Spleen (tissue), 11 donors: Measurements from ENCODE around the gene PARP1. TPM values are rescaled to one million over a fixed set of nuclear protein-coding genes. Genes with fewer than 3 reads are reported as not detected.
"Not testable (repeated sequence)": the region's sequence is repeated elsewhere in the genome, so short reads cannot be mapped to it uniquely, and the experiment has no call there.

Source experiments
- DNase-seq: peaks from one replicate; pipeline ENCODE4 v3.0.0-alpha.2; 2020
- H3K27ac ChIP-seq, 8 donors: fragments of 200-600 bp; sonication (generic) in 7 of 8; 1 replicate in 4 of 8; 2 replicates in 4 of 8; pipeline versions ENCODE4 v1.5.0 to v1.8.0; 2016 to 2021; ENCODE audit warnings: inconsistent platforms in 4 of 8, mild to moderate bottlenecking in 4 of 8, moderate library complexity in 1 of 8
- H3K27me3 ChIP-seq, 7 donors: fragments of 200-600 bp; sonication (generic) in 6 of 7; replicated peaks in 1 of 7; 1 replicate in 4 of 7; 2 replicates in 3 of 7; pipeline versions ENCODE4 v1.5.0 to v1.8.0; 2016 to 2021; ENCODE audit warnings: inconsistent platforms in 3 of 7, mild to moderate bottlenecking in 1 of 7
- H3K36me3 ChIP-seq, 6 donors: fragments of 200-600 bp; sonication (generic) in 5 of 6; 1 replicate in 4 of 6; 2 replicates in 2 of 6; pipeline versions ENCODE4 v1.5.0 to v1.8.0; 2016 to 2021; ENCODE audit warnings: inconsistent platforms in 2 of 6
- H3K4me1 ChIP-seq, 6 donors: fragments of 200-600 bp; sonication (generic) in 5 of 6; 1 replicate in 3 of 6; 2 replicates in 3 of 6; pipeline versions ENCODE4 v1.5.0 to v1.8.0; 2016 to 2021; ENCODE audit warnings: inconsistent platforms in 3 of 6
- H3K4me3 ChIP-seq, 8 donors: fragments of 200-600 bp; sonication (generic) in 7 of 8; 1 replicate in 4 of 8; 2 replicates in 4 of 8; pipeline versions ENCODE4 v1.5.0 to v1.8.0; 2016 to 2021; ENCODE audit warnings: inconsistent platforms in 4 of 8, mild to moderate bottlenecking in 4 of 8, moderate library complexity in 2 of 8
- H3K9me3 ChIP-seq, 8 donors: fragments of 200-600 bp; sonication (generic) in 7 of 8; 1 replicate in 4 of 8; 2 replicates in 4 of 8; pipeline versions ENCODE4 v1.5.0 to v1.8.0; 2016 to 2021; ENCODE audit warnings: inconsistent platforms in 4 of 8
- POLR2A ChIP-seq, 3 donors: fragments of 450-650 bp; IDR thresholded peaks; one replicate each; pipeline ENCODE4 v1.5.1; 2017; ENCODE audit warnings: antibody characterized with exemption in 3 of 3, mild to moderate bottlenecking in 1 of 3
- POLR2AphosphoS5 ChIP-seq, 3 donors: sonication (generic); formaldehyde crosslinking; IDR thresholded peaks; one replicate each; pipeline ENCODE4 v1.5.1; 2017; ENCODE audit warnings: antibody characterized with exemption in 3 of 3
- WGBS, 5 donors: extraction: QIAGEN DNeasy Blood & Tissue Kit in 3 of 5; methylation state at CpG; one replicate each; pipeline versions ENCODE4 v1.1.5 to v1.1.7; 2013 to 2018; 5-methylcytosine and 5-hydroxymethylcytosine counted together
- intact Hi-C: fragments of 100-400 bp; cut with DNase I; formaldehyde crosslinking; loops from one replicate; pipeline ENCODE4 v1.15.0; 2023; ENCODE audit warnings: low total_unique reads
- polyA plus RNA-seq, 3 donors: library from polyadenylated mRNA; stranded (reverse); fragments of 200-250 nt; gene quantifications; one replicate each; pipeline ENCODE4 v1.2.1, GENCODE V29; 2013
- total RNA-seq, 7 donors: library from RNA; depleted of rRNA in 3 of 7; stranded (reverse); fragments of >200 nt in 3 of 7; fragmentation: NEBNext Ultra II Directional in 4 of 7; extraction: Animal tissue kit (Norgen Biotek cat#: 25700) in 4 of 7; gene quantifications; one replicate each; pipeline versions ENCODE4 v1.1.0 to v1.2.1, GENCODE V29; 2016 to 2021
- TF ChIP-seq, protein P1 (sequence below), 11 experiments: fragments of 200-600 bp in 7 of 11; fragments of 450-650 bp in 4 of 11; sonication (generic) in 4 of 11; IDR thresholded peaks in 8 of 11; conservative IDR thresholded peaks in 3 of 11; 1 replicate in 7 of 11; 2 replicates in 4 of 11; pipeline versions ENCODE4 v1.4.0 to v1.8.0; 2016 to 2021; ENCODE audit warnings: antibody characterized with exemption in 11 of 11, inconsistent platforms in 4 of 11, mild to moderate bottlenecking in 1 of 11
- donor health status: healthy with polysubstance abuse.
- donor health status: DM: no; HTN: no; CAD: no; lungs with moderate emphysema.
- donor health status: DM: no; HTN: no; CAD: no.
- donor health status: Bipolar disorder and iron deficiency.
- donor health status: healthy.
- donor health status: DM: no; HTN: no; CAD: no.
- donor health status: DM: yes; HTN: yes; CAD: no.

PARP1 gene
- total and polyA plus RNA-seq, 10 donors: 39.2 to 213 (median 125) TPM

DNA sequence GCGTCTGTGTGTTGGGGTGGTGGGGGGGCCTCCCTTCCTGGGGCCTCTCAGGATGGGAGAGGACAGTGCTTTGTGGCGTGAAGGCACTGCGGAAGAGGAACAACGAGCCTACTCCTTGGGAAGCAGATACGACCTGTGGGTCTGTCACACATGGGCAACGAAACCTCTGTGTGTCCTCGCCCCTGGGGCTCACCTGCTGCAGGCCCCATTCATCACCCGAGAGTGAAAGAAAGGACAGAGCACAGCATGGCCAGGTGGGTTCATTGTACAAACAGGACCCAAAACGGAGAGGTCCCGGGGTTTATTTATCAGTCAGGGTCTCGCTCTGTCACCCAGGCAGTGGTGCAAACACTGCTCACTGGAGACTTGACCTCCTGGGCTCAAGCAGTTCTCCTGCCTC lies 58.8 kb downstream of the PARP1 start:
- Histone ChIP-seq H3K4me1 (peaks cover 0 to 21% (median 9%) of the 10 kb centered on the region in 6 donors), H3K4me3 (no peak overlapping the region), H3K27me3 (no peaks in the 10 kb centered on the region), H3K9me3 (no peaks in the 10 kb centered on the region), H3K27ac (no peak overlapping the region), H3K36me3 (no peaks in the 10 kb centered on the region)
- TF ChIP-seq POLR2A (IDR thresholded peaks at IDR 0.05): no peak
- TF ChIP-seq POLR2AphosphoS5 (IDR thresholded peaks at IDR 0.05): no peak
- TF ChIP-seq, protein P1, sequence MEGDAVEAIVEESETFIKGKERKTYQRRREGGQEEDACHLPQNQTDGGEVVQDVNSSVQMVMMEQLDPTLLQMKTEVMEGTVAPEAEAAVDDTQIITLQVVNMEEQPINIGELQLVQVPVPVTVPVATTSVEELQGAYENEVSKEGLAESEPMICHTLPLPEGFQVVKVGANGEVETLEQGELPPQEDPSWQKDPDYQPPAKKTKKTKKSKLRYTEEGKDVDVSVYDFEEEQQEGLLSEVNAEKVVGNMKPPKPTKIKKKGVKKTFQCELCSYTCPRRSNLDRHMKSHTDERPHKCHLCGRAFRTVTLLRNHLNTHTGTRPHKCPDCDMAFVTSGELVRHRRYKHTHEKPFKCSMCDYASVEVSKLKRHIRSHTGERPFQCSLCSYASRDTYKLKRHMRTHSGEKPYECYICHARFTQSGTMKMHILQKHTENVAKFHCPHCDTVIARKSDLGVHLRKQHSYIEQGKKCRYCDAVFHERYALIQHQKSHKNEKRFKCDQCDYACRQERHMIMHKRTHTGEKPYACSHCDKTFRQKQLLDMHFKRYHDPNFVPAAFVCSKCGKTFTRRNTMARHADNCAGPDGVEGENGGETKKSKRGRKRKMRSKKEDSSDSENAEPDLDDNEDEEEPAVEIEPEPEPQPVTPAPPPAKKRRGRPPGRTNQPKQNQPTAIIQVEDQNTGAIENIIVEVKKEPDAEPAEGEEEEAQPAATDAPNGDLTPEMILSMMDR (IDR thresholded peaks at IDR 0.05 in 8 of 11, conservative IDR thresholded peaks at IDR 0.05 in 3 of 11): no peak
- intact Hi-C loops: no loop called here
- peak; percentile 43 for DNase-seq
- 69 to 85% (median 72%) methylated on average over 11 of the region's 11 CpGs for WGBS, 5 donors

DNA sequence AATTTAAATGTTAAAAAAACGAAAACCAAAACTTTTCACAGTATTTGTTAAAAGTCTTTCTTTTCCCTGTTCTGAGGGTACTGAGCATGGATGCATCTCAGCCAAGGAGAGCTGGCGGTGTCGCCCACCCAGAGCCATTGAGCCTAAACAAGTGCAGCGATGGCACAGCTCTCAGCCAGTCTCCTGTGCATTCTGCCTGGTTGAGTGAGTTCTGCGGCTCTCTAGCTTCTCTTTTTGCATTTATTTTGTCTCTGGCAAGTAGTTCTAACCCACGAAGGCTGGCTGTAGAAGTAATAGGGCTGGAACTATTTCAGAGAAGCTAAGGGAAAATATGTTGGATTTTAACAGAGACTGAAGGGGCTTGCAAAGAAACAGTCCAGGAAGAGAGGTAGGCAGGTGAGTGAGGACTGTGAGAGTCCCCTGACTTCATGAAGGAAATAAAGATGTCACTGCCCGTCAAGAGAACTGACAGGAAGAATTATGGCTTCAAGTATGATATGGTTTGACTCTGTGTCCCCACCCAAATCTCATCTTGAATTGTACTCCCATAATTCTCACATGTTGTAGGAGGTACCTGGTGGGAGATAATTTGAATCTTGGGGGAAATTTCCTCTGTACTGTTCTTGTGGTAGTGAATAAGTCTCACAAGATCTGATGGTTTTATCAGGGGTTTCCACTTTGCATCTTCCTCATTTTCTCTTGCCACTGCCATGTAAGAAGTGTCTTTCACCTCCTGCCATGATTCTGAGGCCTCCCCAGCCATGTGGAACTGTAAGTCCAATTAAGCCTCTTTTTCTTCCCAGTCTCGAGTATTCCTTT lies 63.2 kb downstream of the PARP1 start:
- TF ChIP-seq, protein P1 (IDR thresholded peaks at IDR 0.05 in 8 of 11, conservative IDR thresholded peaks at IDR 0.05 in 3 of 11): no peak
- no peak for TF ChIP-seq POLR2AphosphoS5 (IDR thresholded peaks at IDR 0.05)
- no peak for TF ChIP-seq POLR2A (IDR thresholded peaks at IDR 0.05)
- H3K27ac ChIP-seq: no peak overlapping the region
- no peak overlapping the region for H3K4me3 ChIP-seq
- no peaks in the 10 kb centered on the region for H3K27me3 ChIP-seq
- peaks cover 0 to 20% (median 3%) of the 10 kb centered on the region in 8 donors for H3K9me3 ChIP-seq
- intact Hi-C loops: no loop called here
- 67 to 74% (median 70%) methylated on average over 8 of the region's 8 CpGs for WGBS, 5 donors
- no peaks in the 10 kb centered on the region for H3K36me3 ChIP-seq
- peaks cover 0 to 2% (median under 1%) of the 10 kb centered on the region in 6 donors for H3K4me1 ChIP-seq
- DNase-seq: peak; percentile 28

DNA sequence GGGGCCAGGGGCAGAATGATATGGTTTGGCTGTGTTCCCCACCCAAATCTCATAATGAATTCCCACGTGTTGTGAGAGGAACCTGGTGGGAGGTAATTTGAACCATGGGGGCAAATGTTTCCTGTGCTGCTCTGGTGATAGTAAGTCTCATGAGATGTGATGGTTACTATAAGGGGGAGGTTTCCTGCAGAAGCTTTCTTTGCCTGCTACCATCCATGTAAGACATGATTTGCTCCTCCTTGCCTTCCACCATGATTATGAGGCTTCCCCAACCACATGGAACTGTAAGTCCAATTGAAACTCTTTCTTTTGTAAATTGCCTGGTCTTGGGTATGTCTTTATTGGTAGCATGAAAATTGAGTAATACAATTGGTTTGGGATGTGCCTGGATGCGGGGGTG lies 65.2 kb downstream of the PARP1 start:
- no peak overlapping the region for H3K4me3 ChIP-seq
- no peaks in the 10 kb centered on the region for H3K36me3 ChIP-seq
- TF ChIP-seq, protein P1 (IDR thresholded peaks at IDR 0.05 in 8 of 11, conservative IDR thresholded peaks at IDR 0.05 in 3 of 11): no peak
- no peak for TF ChIP-seq POLR2AphosphoS5 (IDR thresholded peaks at IDR 0.05)
- no peak for TF ChIP-seq POLR2A (IDR thresholded peaks at IDR 0.05)
- H3K4me1 ChIP-seq: no peaks in the 10 kb centered on the region
- intact Hi-C loops: no loop called here
- H3K9me3 ChIP-seq: peaks cover 0 to 20% (median 3%) of the 10 kb centered on the region in 8 donors
- DNase-seq: no peak
- no peak overlapping the region for H3K27ac ChIP-seq
- 66 to 92% (median 91%) methylated on average over 1 to 2 of the region's 2 CpGs for WGBS, 5 donors
- H3K27me3 ChIP-seq: no peaks in the 10 kb centered on the region

DNA sequence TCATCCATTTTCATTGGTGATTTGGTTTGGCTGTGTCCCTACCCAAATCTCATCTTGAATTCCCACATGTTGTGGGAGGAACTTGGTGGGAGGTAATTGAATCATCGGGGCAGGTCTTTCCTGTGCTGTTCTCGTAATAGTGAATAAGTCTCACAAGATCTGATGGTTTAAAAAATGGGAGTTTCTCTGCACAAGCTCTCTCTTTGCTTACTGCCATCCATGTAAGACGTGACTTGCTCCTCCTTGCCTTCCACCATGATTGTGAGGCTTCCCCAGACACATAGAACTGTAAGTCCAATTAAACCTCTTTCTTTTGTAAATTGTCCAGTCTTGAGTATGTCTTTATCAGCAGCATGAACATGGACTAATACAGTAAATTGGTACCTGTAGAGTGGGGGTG lies 67.8 kb downstream of the PARP1 start:
- WGBS, 5 donors: 83 to 85% (median 84%) methylated on average over 3 of the region's 3 CpGs
- H3K4me1 ChIP-seq, H3K27me3 ChIP-seq, H3K4me3 ChIP-seq, DNase-seq, H3K36me3 ChIP-seq, H3K27ac ChIP-seq, intact Hi-C loops: not testable (repeated sequence)
- peaks cover 0 to 20% (median 3%) of the 10 kb centered on the region in 8 donors for H3K9me3 ChIP-seq
